ENCODE measurements around the gene COL6A3.

Gene COL6A3

GRCh38 chr2:237441605-237442274, 27.8 kb upstream of the COL6A3 start:
- FAIRE-seq = no peak

- FAIRE-seq = no peak
These were observed 26.9 kb upstream of the COL6A3 start for GRCh38 chr2:237440819-237441281.

GRCh38 chr2:237438080-237438940, 24.3 kb upstream of the COL6A3 start:
- no peak for FAIRE-seq

GRCh38 chr2:237437566-237437965, 23.6 kb upstream of the COL6A3 start:
- FAIRE-seq = no peak

- FAIRE-seq = no peak
These were observed 22.1 kb upstream of the COL6A3 start for GRCh38 chr2:237435844-237436587.

GRCh38 chr2:237434866-237435311, 20.9 kb upstream of the COL6A3 start:
- no peak for FAIRE-seq

GRCh38 chr2:237433920-237434676, 20.1 kb upstream of the COL6A3 start:
- FAIRE-seq = no peak

GRCh38 chr2:237432484-237433092, 18.6 kb upstream of the COL6A3 start:
- FAIRE-seq = no peak

- FAIRE-seq = no peak
These were observed 17.9 kb upstream of the COL6A3 start for GRCh38 chr2:237431837-237432236.

- FAIRE-seq = no peak
These were observed 17.4 kb upstream of the COL6A3 start for GRCh38 chr2:237431372-237431771.

- no peak for FAIRE-seq
These were observed 16.9 kb upstream of the COL6A3 start for GRCh38 chr2:237430861-237431260.

- FAIRE-seq = no peak
These were observed 15.8 kb upstream of the COL6A3 start for GRCh38 chr2:237429753-237430152.

- no peak for FAIRE-seq
These were observed 14.0 kb upstream of the COL6A3 start for GRCh38 chr2:237427769-237428506.

- no peak for FAIRE-seq
These were observed 12.6 kb upstream of the COL6A3 start for GRCh38 chr2:237426517-237426916.

GRCh38 chr2:237425320-237425719, 11.4 kb upstream of the COL6A3 start:
- FAIRE-seq = no peak

GRCh38 chr2:237424544-237424943, 10.6 kb upstream of the COL6A3 start:
- no peak for FAIRE-seq

- no peak for FAIRE-seq
These were observed 9.9 kb upstream of the COL6A3 start for GRCh38 chr2:237423891-237424290.

GRCh38 chr2:237422309-237422708, 8.3 kb upstream of the COL6A3 start:
- FAIRE-seq = no peak

GRCh38 chr2:237421542-237422116, 7.7 kb upstream of the COL6A3 start:
- FAIRE-seq = no peak

- FAIRE-seq = no peak
These were observed 4.3 kb upstream of the COL6A3 start for GRCh38 chr2:237418300-237418699.
